ENCODE measurements around the gene CDH23.

Gene CDH23

DNA sequence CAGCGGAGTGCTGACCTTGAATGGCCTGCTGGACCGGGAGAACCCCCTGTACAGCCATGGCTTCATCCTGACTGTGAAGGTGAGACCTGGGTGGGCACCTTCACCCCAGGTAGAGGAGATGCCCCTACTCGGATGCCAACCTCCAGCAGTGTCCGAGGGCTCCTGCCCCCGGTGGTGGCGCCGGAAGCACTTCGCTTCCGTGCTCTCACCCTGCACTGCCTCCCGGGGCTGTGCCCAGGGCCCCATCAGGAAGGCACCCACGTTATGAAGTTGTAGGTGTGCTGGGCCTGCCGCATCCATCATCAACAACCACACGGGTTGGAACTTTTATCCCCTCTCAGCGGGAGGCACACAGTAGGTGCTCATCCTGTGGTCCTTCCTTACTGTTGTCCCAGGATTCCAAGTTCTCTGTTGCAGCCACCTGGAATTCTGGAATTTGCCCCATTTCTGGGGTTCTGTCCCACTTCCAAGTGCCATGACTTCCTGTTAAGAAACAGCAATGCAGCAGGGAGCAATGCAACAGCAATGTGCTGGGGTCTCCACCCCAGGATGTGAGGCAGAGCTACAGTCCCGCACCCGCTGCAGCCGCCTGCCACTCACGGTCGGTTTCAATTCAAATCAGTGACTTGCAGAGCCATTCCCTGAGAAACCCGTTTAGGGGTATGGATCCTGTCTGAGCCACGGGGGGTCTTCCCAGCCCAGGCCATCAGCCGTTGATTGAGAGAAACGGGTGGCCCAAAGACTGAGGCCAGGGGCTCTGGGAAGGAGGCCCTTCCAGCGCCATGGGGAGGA is 219.0 kb downstream of the CDH23 start:
- Histone ChIP-seq H3K9me3 (no peaks in the 10 kb centered on the region), H3K36me3 (no peaks in the 10 kb centered on the region), H3K4me3 (no peak overlapping the region), H3K27me3 (peaks cover 0 to 10% of the 10 kb centered on the region in 2 donors), H3K27ac (no peak overlapping the region), H3K4me1 (peaks cover 0 to 18% (median 4%) of the 10 kb centered on the region in 4 donors)
- TF ChIP-seq, protein P1, sequence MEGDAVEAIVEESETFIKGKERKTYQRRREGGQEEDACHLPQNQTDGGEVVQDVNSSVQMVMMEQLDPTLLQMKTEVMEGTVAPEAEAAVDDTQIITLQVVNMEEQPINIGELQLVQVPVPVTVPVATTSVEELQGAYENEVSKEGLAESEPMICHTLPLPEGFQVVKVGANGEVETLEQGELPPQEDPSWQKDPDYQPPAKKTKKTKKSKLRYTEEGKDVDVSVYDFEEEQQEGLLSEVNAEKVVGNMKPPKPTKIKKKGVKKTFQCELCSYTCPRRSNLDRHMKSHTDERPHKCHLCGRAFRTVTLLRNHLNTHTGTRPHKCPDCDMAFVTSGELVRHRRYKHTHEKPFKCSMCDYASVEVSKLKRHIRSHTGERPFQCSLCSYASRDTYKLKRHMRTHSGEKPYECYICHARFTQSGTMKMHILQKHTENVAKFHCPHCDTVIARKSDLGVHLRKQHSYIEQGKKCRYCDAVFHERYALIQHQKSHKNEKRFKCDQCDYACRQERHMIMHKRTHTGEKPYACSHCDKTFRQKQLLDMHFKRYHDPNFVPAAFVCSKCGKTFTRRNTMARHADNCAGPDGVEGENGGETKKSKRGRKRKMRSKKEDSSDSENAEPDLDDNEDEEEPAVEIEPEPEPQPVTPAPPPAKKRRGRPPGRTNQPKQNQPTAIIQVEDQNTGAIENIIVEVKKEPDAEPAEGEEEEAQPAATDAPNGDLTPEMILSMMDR (IDR thresholded peaks at IDR 0.05), result no peak
- DNase-seq, result no peak
- intact Hi-C loops (cut with DNase I; ENCODE audit: low total_unique reads), result loop anchor here (10.0 kb wide), 1 partner anchor 221 kb away; the partner anchor contains the start of gene CDH23

DNA sequence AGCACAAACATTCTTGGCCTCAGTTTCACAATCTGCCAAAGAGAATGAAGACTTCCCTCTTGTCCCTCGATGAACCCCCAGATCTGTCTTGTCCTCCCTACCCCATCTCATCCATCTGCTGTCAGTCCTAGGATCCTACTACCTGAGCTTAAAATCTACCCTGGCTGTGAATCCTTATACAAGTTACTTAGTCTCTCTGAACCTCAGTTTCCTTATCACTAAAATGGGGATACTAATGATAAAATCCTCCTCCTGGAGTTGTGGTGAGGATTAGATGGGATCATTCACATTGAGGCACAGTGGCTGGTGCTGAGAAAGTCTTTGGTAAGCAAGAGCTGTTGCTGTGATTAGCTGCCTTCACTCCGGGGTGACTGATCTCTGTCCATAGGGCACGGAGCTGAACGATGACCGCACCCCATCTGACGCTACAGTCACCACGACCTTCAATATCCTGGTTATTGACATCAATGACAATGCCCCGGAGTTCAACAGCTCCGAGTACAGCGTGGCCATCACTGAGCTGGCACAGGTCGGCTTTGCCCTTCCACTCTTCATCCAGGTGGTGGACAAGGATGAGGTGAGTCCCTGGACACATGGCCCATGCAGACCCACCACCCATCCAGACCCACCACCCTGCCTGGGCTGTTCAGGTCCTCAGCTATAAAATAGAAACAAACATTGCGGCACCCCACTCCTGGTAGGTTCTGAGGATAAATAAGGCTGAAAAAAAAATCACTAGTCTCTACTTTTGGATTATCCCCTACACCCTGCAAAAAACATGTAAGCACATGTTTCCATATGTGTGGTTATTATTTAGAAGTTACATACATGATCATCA is 220.3 kb downstream of the CDH23 start:
- intact Hi-C loops (cut with DNase I; ENCODE audit: low total_unique reads), result loop anchor here (10.0 kb wide), 1 partner anchor 222 kb away; the partner anchor contains the start of gene CDH23
- H3K27me3 ChIP-seq, result peaks cover 0 to 3% of the 10 kb centered on the region in 2 donors
- DNase-seq, result no peak
- no peak overlapping the region for H3K4me3 ChIP-seq
- no peaks in the 10 kb centered on the region for H3K9me3 ChIP-seq
- TF ChIP-seq, protein P1 (IDR thresholded peaks at IDR 0.05), result no peak
- H3K36me3 ChIP-seq, result no peaks in the 10 kb centered on the region
- peaks cover 0 to 31% (median 9%) of the 10 kb centered on the region in 4 donors for H3K4me1 ChIP-seq
- no peak overlapping the region for H3K27ac ChIP-seq

DNA sequence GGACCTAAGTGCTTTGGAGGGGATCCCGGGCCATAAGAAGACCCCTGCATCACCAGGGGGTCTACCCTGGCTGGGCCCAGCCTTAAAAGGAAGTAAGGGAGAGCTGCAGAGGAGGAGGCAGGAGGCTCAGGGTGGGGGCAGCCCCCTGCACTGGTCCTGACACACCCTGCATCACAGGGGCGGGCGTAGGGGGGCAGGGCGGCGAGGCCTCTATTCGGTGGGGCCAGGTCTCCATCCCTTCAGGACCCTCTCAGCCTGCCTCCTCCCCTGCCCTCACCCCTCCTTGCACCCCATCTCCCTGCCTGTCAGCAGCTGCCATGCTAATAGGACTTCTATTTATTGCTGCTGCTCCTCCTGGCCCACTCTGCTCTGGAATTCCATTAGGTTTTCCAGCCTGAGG is 221.5 kb downstream of the CDH23 start:
- Histone ChIP-seq H3K27ac (no peak overlapping the region), H3K9me3 (no peaks in the 10 kb centered on the region), H3K36me3 (no peaks in the 10 kb centered on the region), H3K27me3 (peaks cover 0 to 3% of the 10 kb centered on the region in 2 donors), H3K4me1 (peaks cover 0 to 34% (median 17%) of the 10 kb centered on the region in 4 donors), H3K4me3 (no peak overlapping the region)
- intact Hi-C loops (cut with DNase I; ENCODE audit: low total_unique reads), result loop anchor here (10.0 kb wide), 1 partner anchor 223 kb away; the partner anchor contains the start of gene CDH23
- DNase-seq, result no peak
- TF ChIP-seq, protein P1 (IDR thresholded peaks at IDR 0.05), result no peak

DNA sequence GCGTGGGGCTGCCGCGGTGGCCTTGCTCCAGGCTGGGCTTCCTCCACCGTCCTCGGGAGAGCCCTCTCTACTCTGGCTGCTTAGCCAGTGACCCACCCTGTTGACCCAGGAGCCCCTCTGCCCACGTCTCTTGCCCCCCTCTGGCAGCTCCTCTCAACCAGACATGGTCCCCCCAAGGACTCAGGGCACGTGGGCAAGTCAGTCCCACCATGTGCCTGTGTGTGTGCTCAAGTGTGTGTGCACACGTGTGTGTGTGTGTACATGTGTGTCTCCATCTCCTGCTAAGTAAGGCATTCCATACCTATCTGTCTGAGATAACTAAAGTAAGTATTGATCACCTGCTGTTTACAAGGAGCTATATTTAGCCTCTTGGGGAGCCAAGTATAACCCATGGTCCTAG is 221.9 kb downstream of the CDH23 start:
- Histone ChIP-seq H3K27me3 (peaks cover 0 to 3% of the 10 kb centered on the region in 2 donors), H3K27ac (no peak overlapping the region), H3K36me3 (no peaks in the 10 kb centered on the region), H3K4me1 (peaks cover 0 to 33% (median 19%) of the 10 kb centered on the region in 4 donors), H3K9me3 (no peaks in the 10 kb centered on the region), H3K4me3 (no peak overlapping the region)
- DNase-seq, result no peak
- TF ChIP-seq, protein P1 (IDR thresholded peaks at IDR 0.05), result no peak
- intact Hi-C loops (cut with DNase I; ENCODE audit: low total_unique reads), result loop anchor here (10.0 kb wide), 1 partner anchor 224 kb away; the partner anchor contains the start of gene CDH23

DNA sequence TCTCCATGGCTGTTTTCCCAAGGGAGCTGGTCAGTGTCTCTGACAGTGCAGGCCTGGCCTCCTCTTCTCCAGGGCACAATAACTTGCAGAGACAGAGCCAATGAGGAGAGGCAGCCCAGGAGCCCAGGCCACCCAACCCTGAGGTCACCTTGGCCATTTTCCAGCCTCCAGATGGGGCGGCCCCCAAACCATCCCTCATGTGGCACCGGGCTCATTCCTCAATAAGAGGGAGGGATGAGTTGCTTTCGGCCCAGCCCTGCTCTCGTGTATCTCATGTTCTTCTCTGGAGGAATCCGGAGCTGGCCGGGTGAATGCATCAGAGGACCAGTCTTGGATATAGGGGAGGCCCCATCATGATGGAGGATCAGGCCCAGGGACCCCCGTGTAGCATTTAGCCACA is 223.9 kb downstream of the CDH23 start:
- H3K4me1 ChIP-seq, result peaks cover 0 to 30% (median 20%) of the 10 kb centered on the region in 4 donors
- no peaks in the 10 kb centered on the region for H3K36me3 ChIP-seq
- DNase-seq, result no peak
- H3K27ac ChIP-seq, result peak overlapping the region; percentile 48 to 68
- no peaks in the 10 kb centered on the region for H3K9me3 ChIP-seq
- TF ChIP-seq, protein P1 (IDR thresholded peaks at IDR 0.05), result no peak
- intact Hi-C loops (cut with DNase I; ENCODE audit: low total_unique reads), result no loop called here
- no peak overlapping the region for H3K4me3 ChIP-seq
- peaks cover 0 to 1% of the 10 kb centered on the region in 2 donors for H3K27me3 ChIP-seq
